ENCODE data around the gene LDB3.

Gene LDB3

DNA sequence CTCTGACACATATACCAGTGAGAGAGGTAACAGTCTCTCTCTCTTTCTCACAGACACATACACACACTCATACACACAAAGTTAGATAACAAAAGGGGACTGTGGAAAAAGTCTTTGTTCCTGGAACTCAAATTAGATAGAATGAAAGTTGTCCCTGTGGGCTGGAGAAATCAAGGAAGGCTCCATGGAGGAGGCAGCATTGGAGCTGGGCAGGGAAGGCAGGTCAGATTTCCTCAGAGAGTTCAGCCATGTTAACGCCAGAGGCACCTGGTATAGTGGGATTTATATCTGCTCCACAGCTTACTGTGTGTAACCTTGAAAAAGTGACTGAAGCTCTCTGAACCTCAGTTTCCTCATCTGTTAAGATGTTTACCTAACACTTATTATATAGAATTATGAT is 38.7 kb downstream of the LDB3 start:
- DNase-seq (ENCODE audit: low read depth), result no peak

DNA sequence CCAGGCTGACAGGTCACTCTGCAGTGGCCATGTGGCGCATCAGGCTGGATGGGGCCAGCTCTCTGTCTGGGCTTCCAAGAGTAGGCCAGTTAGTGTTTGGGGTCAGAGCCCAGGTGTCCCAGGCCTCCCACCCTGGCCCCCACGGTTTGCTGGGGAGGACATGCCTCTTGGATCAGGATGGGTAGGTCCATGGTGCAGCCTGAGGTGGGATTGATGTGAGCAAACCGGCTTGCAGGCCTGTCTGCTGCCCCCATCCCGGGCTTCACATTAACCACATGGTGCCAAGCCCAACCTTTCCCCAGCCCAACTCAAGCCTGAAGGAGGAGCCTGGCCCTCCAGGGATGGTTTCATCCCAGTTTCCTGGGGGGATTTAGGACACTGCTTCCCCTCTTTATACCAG is 39.2 kb downstream of the LDB3 start:
- no peak for DNase-seq (ENCODE audit: low read depth)

DNA sequence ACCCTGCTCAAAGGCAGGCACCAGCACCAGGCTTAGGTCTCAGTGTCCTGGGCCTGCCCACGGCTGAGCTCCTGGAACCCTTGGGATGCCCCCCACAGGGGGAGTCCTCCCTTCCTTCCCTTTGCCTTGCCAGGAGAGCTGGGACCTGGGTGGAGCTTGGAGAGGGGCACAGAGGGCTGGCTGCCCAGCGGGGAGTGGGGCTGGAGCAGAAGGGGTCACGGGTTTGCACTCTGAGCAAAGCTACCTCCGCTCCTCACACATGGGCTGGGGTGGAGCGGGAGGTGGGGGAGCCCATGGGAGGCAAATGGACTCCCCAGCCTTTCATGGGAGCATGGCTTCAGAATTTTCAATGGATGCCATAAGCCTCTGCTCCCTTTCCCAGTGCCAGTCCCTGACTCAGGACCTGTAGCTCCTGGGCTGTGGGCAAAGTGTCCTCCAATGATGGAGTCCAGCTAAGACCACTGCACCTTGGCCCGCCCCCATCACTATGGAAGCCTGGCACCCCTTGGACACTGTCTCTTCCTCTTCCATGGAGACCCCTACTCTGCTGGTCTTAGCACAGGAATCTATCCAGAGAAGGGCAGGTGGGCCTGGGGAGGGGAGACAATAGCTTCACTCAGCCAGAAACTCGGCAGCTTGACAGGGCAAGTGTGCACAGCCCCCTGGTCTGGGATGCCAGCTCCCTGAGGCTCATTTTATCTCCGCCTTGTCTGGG is 39.9 kb downstream of the LDB3 start:
- no peak for DNase-seq (ENCODE audit: low read depth)

DNA sequence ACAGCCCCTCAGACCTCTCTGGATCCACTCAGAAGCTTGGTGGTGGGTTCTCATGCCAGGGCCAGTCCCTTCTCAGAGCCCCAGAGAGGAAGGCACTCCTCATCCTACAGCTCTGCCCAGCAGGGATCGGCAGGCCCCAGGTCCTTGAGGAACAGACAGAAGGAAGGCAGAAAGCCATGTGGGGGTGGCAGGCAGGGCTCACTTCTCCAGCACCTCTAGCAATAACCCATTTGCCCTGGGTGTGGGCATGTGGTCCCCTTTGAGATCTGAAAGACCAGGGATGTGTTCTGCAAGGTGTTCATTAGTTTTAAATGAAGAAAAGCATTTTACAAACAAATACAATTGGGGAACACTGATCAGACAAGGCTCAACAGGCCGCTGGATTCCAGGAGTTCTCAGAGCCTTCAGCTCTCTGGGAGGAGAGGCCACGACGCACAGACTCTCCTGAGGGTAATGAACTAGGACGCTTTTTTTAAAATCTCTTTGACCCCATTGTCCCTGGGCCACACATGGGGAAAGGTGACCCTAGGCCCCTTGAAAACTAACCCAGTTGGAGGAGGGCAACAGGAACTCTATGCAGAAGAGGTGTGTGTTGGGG is 40.6 kb downstream of the LDB3 start:
- no peak for DNase-seq (ENCODE audit: low read depth)

DNA sequence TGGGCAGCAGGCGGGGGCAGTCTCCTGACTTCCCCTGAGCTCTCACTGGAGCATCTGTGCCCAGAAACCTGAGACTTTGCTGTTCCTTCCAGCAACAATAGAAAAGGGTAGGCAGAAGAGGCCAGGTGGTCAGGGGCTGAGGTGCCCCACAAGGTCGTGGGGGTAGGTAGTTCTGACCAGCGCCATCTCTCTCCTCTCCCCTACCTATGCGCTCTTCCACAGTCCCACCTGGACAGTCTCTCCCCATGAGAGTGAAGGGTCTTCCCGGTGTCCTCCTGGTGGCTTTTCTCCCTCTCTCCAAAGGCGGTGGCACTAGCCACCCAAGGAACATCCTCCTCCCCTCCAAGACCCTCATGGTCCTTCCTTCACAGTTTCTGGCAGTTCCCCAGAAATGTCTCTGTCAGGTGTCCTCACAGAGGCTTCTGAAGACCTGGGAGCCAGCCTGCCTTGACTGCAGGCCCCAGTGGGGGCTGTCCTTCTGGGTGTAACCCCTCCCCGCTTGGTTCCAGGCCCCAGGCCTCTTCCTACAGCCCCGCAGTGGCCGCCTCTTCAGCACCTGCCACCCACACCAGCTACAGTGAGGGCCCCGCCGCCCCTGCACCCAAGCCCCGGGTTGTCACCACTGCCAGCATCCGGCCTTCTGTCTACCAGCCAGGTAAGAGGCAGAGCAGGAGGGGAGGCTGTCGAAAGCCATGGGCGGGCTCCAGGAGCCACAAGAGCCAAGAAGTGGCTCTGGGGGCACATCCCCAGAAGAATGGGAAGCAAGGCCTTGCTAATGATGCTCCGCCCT is 41.3 kb downstream of the LDB3 start:
- no peak for DNase-seq (ENCODE audit: low read depth)

DNA sequence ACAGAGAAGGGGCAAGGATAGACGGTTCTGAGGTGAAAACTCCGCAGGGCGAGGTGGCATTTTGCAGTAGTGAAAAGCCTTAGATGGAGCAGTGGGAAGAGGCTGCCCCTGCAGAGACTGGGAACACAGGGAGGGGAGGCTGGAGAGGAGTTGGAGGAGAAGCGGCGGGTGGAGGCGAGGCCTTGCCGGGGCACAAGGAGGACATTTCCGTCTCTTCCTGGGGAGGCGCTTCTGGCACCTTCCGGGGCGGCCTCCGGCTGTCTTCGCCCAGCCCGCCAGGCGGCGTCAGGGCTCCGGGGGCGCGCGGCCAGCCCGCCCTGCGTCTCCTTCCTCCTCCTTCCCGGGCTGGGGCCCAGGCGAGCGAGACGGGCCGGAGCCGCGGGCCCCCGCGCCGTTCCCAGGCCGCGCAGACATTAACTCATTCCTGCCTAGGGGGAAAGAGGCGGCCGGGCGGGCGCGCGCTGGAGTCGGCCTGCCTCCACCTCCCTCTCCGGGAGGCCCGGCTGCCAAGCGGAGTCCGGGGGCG is 42.7 kb downstream of the LDB3 start:
- DNase-seq (ENCODE audit: low read depth), result peak; percentile 69

DNA sequence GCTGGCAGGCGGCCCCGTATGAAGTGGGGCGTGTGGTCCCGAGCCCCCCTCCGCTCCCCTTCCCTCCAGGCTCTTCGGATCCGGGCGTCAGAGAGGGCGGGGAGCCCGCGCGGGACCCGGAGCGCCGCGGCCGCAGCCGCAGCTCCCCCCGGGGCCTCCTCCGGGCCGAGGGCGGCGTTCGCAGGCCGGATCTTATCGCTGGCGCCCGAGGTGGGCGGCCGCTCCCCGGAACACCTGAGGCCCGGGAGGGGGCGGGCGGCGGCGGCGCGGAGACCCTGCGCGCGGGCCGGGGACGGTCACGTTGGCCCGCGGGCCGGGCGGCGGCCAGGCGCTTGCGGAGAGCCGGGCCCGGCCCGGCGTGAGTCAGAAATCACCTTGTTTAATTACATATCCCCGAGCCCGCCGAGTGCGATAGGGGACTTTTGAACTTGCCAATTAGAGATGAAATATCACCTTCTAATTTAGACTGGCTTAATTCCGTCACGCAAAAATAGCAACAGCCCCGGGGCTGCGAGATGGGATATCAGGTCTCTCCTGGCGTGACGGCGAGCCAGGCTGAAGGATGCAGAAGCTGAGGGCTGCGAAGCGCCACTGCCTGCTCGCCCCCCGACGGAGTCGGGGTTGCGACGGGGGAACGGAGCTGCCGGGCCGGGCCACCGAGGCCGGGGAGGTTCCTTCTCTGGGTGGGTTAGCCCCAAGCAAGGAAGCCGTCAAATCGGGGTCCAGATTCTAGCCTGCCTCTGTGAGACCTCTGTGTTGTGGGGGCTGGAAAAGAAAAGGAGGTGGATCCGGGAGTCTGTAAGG is 43.4 kb downstream of the LDB3 start:
- peak; percentile 27 for DNase-seq (ENCODE audit: low read depth)

DNA sequence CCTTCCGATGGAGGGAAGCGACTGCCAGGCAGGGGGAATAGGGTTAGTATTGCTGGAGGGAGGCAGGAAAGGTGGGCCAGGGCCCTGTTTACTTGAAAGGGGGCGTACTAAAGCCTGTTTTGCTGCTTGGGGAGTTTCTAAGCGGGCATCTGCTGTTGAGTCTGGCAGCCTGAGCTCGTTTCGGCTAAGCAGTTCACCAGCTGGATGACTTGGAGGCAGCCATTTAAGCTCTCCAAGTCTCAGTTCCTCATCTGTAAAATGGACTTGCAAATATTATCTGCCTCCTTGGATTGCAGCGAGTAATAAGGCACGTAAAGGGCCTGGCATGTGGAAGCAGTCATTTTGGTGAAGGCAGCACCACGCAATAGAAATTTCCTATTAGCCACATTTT is 44.0 kb downstream of the LDB3 start:
- DNase-seq (ENCODE audit: low read depth), result no peak

DNA sequence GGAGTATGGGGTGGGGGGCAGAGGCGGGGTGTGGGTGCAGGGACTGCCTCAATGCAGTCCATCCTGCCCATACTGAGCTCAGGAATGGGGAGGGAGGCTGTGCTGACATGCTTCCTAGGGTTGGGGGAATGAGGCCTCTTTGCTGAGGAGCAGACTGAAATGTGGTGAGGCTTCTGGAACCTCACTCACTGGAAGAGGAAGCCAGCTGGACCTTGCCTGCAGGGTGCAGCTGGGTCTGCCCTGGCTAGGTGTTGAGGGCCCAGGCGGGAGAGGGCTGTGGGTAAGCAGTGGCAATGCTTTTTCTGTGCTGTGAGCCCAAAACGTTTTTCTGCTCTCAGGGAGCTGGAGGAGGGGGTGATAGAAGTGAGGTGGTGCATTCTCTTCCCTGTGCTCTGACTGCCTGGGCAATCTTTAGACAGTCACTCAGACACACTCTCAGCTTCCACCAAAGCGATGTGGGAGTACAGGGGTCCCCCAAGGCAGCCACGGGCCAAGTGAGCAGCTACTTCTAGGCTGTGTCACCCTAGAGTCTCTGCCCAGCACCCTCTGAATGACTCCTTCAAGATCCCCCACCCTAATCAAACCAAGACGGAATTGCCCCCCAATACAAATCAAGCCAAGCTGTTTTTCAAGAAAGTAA is 47.0 kb downstream of the LDB3 start:
- no peak for DNase-seq (ENCODE audit: low read depth)

DNA sequence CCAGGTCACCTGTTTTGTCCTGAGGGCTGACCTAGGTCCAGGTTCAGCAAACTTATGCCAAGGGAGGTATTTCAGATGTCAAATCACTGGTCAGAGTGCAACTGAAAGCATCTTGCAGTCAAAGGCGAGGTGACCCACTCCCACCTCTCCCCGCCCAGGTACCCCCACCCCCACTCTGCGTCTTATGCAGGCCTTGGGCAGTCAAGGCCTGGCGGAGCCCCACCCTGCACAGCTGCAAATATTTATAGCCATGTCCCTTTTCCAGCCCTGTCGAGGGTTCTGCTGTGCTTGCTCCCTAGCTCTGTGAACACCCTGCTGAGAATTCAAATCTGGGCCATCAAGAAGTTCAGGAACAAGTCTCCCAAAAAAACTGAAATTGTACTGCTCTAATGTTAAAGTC is 47.5 kb downstream of the LDB3 start:
- no peak for DNase-seq (ENCODE audit: low read depth)

DNA sequence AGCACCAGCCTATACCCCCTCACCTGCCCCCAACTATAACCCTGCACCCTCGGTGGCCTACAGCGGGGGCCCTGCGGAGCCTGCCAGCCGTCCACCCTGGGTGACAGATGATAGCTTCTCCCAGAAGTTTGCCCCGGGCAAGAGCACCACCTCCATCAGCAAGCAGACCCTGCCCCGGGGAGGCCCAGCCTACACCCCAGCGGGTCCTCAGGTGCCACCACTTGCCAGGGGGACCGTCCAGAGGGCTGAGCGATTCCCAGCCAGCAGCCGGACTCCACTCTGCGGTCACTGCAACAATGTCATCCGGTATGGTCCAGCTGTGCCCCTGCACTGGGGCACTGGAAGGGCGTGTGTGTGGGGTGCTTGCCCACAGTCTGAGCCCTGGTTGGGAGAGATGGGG is 48.2 kb downstream of the LDB3 start:
- DNase-seq (ENCODE audit: low read depth), result no peak

DNA sequence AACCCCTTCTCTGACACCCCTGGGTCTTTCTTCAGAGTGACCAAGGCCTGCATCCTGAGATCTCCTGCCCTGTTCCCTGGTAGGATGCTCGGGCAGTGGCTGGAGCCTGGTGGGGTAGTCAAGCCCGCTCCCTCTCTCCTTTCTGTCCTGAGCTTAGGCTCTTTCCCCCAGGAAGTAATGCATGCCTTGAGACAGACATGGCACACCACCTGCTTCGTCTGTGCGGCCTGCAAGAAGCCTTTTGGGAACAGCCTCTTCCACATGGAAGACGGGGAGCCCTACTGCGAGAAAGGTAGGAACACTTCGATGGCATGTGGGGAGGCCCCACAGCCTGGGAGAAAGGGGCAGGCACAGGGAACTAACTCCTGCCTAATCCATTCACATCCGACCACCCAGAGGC is 50.2 kb downstream of the LDB3 start:
- no peak for DNase-seq (ENCODE audit: low read depth)

DNA sequence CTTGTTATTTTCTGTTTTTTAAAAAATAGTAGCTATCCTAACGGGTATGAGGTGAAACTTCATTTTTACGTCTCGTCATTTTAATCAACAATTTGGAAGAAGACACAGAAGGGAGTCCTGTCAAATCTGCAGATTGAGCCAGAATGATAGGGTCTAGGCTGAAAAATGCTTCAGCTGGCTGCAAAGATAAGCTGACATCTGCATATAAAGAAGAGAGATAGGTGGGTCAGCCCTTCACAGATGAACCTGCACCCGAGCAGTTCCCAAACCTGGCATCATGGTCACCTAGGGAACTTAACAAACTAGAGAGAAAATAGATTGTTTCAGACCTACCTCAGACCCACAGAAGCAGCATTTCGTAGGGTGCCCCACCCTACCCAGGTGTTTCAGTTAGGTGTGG is 52.9 kb downstream of the LDB3 start:
- no peak for DNase-seq (ENCODE audit: low read depth)

DNA sequence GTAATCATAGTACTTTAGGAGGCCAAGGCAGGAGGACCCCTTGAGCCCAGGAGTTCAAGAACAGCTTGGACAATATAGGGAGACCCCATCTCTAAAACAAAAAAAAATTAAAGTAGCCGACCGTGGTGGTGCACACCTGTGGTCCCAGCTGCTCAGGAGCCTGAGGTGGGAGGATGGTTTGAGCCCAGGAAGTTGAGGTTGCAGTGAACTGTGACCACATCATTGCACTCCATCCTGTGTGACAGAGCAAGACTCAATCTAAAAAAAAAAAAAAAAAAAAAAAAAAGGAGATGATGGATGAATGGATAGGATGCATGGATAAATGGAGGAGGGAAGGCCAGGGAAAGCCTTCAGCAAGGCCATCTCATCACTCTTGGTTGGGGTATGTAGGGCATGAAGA is 54.7 kb downstream of the LDB3 start:
- DNase-seq (ENCODE audit: low read depth), result no peak

DNA sequence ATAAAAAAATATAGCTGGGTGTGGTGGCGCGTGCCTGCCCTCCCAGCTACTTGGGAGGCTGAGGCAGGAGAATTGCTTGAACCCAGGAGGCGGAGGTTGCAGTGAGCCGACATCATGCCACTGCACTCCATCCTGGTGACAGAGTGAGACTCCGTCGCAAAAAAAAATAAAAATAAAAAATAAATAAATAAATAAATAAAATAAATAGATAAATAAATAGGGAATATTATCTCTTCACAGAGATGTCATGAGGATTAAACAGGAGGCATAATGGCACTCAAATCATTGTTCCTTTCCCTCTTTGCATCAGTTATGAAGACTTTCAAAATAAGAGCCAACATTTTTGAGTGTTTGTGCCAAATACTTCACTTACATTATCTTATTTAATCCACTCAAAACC is 56.1 kb downstream of the LDB3 start:
- DNase-seq (ENCODE audit: low read depth), result no peak

DNA sequence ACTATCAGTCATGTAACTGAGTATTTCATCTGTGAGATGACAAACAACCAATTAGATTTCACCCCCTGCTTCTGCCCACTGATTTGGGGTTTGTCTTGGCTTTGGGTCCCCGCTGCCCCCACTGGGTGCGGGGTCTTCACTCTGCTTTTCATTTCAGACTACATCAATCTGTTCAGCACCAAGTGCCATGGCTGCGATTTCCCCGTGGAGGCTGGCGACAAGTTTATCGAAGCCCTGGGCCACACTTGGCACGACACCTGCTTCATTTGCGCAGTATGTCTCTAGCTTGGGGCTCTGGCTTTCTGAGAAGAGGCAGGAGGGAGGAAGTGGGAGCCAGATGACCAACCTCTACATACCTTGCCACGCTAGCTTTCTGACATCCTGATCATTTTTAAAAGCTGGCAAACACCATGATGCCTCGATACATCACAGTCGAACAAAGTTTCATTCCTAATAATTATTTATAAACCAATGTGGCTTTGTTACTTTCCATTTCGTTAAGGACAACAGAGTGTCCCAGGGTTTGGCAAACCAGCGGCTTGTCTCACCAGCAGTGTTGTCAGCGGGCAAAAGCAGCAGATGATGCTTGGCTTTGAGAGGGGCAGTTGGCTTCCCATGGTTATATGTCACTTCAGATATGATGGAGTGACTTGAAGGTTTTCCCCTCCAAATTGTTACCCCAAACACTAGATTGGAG is 57.8 kb downstream of the LDB3 start:
- no peak for DNase-seq (ENCODE audit: low read depth)

DNA sequence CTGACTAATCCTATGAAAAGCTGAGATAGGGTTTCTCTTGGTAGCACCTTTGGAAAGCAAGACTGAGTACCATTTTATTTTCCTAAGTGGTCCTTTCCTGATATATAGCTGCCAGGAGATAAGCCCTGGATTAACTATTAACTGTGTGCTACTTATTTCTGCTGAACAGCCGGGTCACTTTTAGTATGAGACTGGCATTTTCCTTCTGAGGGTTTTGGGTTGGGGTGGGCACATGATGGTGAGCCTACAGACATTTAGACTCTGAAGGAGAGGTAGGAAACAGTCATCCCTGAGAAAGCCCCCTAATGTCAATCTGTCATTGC is 58.3 kb downstream of the LDB3 start:
- DNase-seq (ENCODE audit: low read depth), result no peak

DNA sequence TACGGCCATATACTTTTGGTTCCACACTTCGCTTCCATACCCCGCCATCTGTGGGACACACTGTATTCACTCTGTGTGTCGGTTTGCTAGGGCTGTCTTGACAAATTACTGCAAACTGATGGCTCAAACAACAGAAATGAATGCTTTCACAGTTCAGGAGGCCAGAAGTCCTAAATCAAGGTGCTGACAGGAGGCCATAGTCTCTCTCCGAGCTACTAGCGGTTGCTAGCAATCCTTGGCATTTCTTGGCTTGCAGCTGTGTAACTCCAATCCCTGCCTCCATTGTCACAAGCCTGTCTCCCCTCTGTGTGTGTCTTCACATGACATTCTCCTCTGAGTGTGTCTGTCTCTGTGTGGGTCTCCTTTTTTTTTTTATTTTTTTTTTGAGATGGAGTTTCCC is 59.2 kb downstream of the LDB3 start:
- no peak for DNase-seq (ENCODE audit: low read depth)

DNA sequence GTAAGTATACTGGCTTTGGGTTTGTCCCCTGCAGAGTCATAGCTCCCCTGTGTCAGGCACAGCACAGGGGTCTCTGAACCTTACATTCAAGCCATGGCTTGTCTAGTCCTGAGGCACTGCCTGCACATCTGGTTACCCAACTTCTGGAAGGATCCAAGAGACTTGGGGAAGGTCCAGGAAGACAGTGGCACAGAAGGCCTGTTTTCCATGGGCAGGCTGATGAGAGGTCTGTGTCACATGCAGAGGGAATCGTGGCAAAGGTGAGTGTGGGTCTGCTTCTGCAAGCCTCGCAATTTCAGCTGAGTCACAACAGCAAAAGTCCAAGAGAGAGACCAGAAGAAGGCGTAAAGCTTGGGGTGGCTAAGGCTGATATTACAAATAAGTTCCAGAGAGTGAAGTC is 59.7 kb downstream of the LDB3 start:
- no peak for DNase-seq (ENCODE audit: low read depth)

DNA sequence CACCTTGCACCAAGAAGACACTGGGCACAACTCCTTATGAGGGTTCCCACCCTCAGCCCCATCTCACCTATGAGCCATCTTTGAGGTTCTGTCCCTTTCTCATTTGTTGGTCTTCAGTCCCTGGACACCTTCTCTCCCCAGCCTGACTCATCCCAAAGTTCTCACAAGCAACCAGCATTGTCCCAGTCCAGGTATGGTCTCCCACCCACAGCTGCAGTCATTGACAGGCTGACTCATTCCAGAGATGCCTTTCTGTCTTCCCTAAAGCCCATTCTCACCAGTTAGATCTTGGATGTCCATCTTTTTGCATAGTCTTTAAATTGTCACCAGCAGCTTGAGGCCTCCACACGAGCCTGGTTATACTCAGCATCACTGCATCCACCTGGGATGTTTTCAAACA is 61.4 kb downstream of the LDB3 start:
- no peak for DNase-seq (ENCODE audit: low read depth)

DNA sequence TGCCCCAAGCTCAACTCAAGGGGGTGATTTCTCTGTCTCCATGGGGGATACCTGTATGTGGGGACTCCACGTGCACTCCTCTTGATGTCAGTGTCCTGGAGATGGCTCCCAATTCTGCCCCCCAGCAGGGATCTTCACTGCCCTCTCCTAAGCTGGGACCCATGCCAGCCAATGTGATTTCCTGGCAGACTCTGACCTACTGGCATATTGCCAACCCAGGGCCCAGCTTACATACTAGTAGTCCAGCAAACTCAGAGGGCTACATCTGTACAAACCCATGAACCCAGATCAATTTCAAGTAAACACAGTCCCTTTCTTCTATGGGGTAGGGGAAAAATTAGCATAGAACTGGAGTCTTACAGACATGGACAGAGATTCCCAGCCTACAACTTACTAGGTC is 61.9 kb downstream of the LDB3 start:
- no peak for DNase-seq (ENCODE audit: low read depth)
